ENCODE measurements around the gene LIM2. TPM values are rescaled to one million over a fixed set of nuclear protein-coding genes. Genes with fewer than 3 reads are reported as not detected.
A peak's percentile ranks its signal among the peaks of the same experiment; 100 is the strongest.

Gene LIM2
- total and polyA plus RNA-seq, 4 donors = not detected

- Histone ChIP-seq H3K36me3 (ENCODE audit: control insufficient read depth in 4 of 4, insufficient read depth in 4 of 4, low read length in 4 of 4) (peaks cover 0 to 26% (median 13%) of the 10 kb centered on the region in 4 donors), H3K27ac (ENCODE audit: low read depth in 1 of 2, low read length in 1 of 2) (no peak overlapping the region), H3K4me3 (no peak overlapping the region), H3K27me3 (ENCODE audit: control insufficient read depth in 3 of 3, insufficient read depth in 3 of 3, low read length in 2 of 3) (no peaks in the 10 kb centered on the region), H3K9me3 (ENCODE audit: control insufficient read depth in 4 of 4, insufficient read depth in 3 of 4, low read length in 3 of 4) (no peaks in the 10 kb centered on the region), H3K4me1 (ENCODE audit: control insufficient read depth in 5 of 5, insufficient read depth in 5 of 5, low read length in 5 of 5) (peaks cover 0 to 6% (median 0%) of the 10 kb centered on the region in 5 donors), H3K9ac (ENCODE audit: insufficient read depth in 1 of 2, low read length in 2 of 2) (no peak overlapping the region)
- DNase-seq (peak; percentile 65 to 81 (median 74)), ATAC-seq (ENCODE audit: insufficient read depth, low FRiP score) (no peak)
- no peak for TF ChIP-seq CTCF (IDR thresholded peaks at IDR 0.05; ENCODE audit: control extremely low read depth, extremely low read depth)
- WGBS, 2 donors = 69 to 75% methylated on average over 8 of the region's 8 CpGs
Observed at GRCh38 chr19:51354742-51355148, 33.0 kb downstream of the LIM2 start.

GRCh38 chr19:51354103-51354741 lies 33.6 kb downstream of the LIM2 start:
- no peak overlapping the region for H3K27ac ChIP-seq (ENCODE audit: low read depth in 1 of 2, low read length in 1 of 2)
- ATAC-seq (ENCODE audit: insufficient read depth, low FRiP score) (no peak), DNase-seq (peak in 2 of 3 donors; percentile 9 to 25)
- H3K4me3 ChIP-seq = no peak overlapping the region
- H3K36me3 ChIP-seq (ENCODE audit: control insufficient read depth in 4 of 4, insufficient read depth in 4 of 4, low read length in 4 of 4) = peaks cover 0 to 26% (median 13%) of the 10 kb centered on the region in 4 donors
- H3K27me3 ChIP-seq (ENCODE audit: control insufficient read depth in 3 of 3, insufficient read depth in 3 of 3, low read length in 2 of 3) = no peaks in the 10 kb centered on the region
- WGBS, 2 donors = 75 to 79% methylated on average over 12 of the region's 12 CpGs
- peaks cover 0 to 6% (median 0%) of the 10 kb centered on the region in 5 donors for H3K4me1 ChIP-seq (ENCODE audit: control insufficient read depth in 5 of 5, insufficient read depth in 5 of 5, low read length in 5 of 5)
- H3K9me3 ChIP-seq (ENCODE audit: control insufficient read depth in 4 of 4, insufficient read depth in 3 of 4, low read length in 3 of 4) = no peaks in the 10 kb centered on the region
- no peak for TF ChIP-seq CTCF (IDR thresholded peaks at IDR 0.05; ENCODE audit: control extremely low read depth, extremely low read depth)
- H3K9ac ChIP-seq (ENCODE audit: insufficient read depth in 1 of 2, low read length in 2 of 2) = no peak overlapping the region

- Histone ChIP-seq H3K4me1 (ENCODE audit: control insufficient read depth in 5 of 5, insufficient read depth in 5 of 5, low read length in 5 of 5) (peaks cover 0 to 6% (median 0%) of the 10 kb centered on the region in 5 donors), H3K4me3 (no peak overlapping the region), H3K36me3 (ENCODE audit: control insufficient read depth in 4 of 4, insufficient read depth in 4 of 4, low read length in 4 of 4) (peaks cover 0 to 26% (median 13%) of the 10 kb centered on the region in 4 donors), H3K27ac (ENCODE audit: low read depth in 1 of 2, low read length in 1 of 2) (no peak overlapping the region), H3K27me3 (ENCODE audit: control insufficient read depth in 3 of 3, insufficient read depth in 3 of 3, low read length in 2 of 3) (no peaks in the 10 kb centered on the region), H3K9ac (ENCODE audit: insufficient read depth in 1 of 2, low read length in 2 of 2) (no peak overlapping the region), H3K9me3 (ENCODE audit: control insufficient read depth in 4 of 4, insufficient read depth in 3 of 4, low read length in 3 of 4) (no peaks in the 10 kb centered on the region)
- ATAC-seq (ENCODE audit: insufficient read depth, low FRiP score) (no peak), DNase-seq (no peak)
- no peak for TF ChIP-seq CTCF (IDR thresholded peaks at IDR 0.05; ENCODE audit: control extremely low read depth, extremely low read depth)
- WGBS, 2 donors = 95 to 98% methylated on average over 16 of the region's 16 CpGs
Observed at GRCh38 chr19:51352783-51353360, 34.9 kb downstream of the LIM2 start.

All from lung (tissue), 12 donors.